GM21825 (cell line): Measurements from ENCODE around the gene MOB3B.
"Not testable (repeated sequence)": the region's sequence is repeated elsewhere in the genome, so short reads cannot be mapped to it uniquely, and the experiment has no call there.

Source experiments
- ATAC-seq: cut with Tn5 transposase; IDR thresholded peaks from one replicate; pipeline ENCODE4 v1.9.1; 2021; ENCODE audit warnings: mild to moderate bottlenecking, moderate library complexity; ENCODE audit not compliant: unreplicated experiment

The MOB3B gene

DNA sequence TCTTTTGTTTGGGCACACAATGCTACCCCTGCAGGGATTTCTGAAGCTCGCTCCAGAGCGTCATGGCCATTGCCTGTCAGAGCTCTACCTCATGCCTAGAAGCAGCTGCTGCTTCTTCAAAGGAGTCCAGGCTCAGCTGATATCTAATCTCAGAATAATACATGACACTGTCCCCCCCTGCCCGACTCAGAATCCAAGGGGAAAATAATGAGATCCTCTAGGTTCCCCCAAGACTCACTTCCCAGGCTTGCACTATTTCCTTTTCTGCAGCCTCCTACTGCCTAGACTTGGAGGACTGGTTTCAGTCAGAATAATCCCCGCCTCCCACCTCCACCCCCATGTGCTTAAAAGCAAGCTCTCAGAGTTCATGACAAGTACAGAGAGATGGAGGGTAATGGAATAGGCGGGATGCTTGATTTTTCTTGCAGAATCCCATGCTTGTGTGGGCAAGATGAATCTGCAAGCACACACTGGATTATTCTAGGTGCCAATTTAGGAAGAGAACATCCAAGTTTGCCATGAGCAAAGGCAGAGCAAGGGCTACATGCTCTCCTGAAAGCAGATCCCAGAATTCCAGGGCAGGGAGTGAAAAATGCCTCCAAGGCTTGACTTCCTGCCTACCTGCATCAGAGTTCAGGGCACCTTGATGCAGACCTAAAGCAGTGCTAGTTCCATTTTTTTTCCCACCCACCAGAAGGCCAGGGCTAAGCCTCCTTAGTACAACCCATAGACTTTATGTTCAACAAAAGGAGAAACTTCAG, 102.9 kb downstream of the MOB3B start:
- ATAC-seq = no peak

DNA sequence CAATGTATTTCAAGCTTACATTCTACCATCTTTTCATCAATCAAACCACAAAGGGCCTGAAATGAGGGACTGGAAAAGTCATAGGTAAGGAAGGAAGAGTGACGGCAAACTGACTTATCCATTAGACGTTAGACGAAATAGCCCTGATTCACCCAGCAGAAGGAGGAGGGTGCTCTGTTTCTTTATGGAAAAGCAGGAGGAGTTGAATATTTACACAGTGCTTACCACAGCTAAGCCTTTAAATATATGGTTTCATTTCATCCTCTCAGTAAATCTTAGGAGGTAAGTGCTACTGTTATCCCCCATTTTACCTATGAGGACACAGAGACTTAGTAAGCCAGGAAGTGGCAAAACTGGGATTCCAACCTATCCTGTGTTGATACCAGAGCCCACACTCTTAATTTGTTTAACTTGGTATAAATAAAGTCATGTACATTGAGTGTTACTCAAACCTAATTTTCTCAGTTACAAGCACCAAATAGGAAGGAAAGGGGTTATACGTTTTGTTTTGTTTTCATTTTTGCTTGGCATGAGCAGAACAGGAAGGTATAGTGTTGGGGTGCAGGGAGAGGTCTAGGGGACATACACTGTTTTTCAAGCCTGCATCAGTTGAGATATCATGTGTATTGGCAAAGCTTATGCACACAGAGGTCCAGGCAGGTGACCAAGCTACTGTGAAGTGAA, 103.6 kb downstream of the MOB3B start:
- no peak for ATAC-seq

DNA sequence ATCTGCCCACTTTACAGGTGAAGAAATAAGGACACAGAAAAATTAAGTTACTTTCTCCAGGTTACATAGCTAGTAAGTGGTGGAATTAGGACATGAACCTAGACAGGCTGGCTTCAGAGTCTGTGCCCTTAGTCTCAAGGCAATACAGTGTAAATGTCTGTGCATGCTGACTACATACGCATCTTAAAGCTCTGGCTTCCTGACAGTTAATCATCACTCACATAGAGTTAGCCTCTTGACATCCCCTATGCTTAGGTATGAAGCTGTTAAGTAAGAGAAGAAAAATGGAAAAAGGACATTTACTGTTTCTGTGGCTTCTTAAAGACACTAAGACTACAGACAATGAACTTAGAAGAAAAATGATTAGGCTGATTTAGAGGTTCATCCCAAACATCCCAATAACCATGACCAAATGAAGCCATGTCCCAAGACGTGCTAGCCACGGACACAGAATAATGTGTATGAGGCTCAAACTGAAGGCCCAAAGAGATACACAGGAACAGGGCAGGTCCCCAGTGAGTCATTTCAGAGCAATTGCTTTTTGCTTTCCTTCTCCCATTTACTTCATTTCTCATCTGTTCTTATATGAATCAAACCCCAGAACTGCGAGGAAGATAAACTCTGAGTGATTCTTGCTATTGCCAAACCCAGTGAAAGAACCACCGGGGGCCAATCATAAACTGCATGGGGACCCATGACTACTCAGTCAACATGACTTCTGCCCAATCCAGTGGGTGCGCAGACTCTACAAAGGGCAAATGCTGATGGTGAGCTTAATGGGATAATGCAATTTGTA, 105.5 kb downstream of the MOB3B start:
- no peak for ATAC-seq

DNA sequence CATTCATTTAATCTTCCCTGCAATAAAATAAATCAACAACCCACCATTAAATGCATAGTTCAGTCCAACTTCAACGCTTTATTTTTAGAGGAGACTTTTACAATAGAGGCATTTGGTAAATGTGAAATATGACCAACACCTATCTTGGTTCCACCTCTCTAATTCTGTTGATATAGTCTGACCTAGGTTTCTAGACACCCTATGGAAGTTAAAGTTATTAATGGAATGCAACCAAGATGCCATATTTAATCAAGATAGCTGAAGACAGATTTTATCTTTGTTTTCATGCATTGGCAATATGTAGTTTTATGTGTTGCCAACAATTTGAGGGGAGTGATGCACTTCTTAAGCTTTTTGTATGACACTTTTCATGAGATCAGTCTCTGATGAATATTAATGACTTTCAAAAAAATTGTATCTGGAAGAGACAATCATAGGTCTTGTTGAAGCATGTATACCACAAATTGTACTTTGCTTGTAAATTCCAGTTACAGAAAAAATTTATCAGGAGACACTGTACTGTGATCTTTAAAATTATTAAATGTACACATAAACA, 107.3 kb downstream of the MOB3B start:
- no peak for ATAC-seq

DNA sequence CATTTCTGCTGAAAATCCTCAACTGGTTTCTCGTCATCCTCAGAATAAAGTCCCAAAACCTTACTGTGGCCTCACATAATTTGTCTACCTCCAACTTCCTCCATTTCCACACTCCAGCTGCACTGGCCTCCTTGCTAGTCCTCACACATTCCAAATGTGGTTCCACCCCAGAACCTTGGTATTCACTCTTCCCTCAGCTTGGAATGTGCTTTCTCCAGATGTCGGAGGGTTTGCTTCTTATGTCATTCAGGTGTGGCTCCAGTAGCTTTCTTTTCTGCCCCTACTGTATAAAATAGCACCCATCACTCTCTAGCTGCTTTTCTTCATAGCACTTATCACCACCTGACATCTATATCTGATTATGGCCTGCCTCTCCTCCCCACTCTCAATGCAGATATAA, 108.0 kb downstream of the MOB3B start:
- no peak for ATAC-seq

DNA sequence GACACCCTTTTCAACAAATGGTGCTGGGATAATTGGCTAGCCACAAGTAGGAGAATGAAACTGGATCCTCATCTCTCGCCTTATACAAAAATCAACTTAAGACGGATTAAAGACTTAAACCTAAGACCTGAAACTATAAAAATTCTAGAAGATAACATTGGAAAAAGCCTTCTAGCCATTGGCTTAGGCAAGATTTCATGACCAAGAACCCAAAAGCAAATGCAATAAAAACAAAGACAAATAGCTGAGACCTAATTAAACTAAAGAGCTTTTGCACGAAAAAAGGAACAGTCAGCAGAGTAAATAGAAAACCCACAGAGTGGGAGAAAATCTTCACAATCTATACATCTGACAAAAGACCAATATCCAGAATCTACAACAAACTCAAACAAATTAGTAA, 110.1 kb downstream of the MOB3B start:
- not testable (repeated sequence) for ATAC-seq

DNA sequence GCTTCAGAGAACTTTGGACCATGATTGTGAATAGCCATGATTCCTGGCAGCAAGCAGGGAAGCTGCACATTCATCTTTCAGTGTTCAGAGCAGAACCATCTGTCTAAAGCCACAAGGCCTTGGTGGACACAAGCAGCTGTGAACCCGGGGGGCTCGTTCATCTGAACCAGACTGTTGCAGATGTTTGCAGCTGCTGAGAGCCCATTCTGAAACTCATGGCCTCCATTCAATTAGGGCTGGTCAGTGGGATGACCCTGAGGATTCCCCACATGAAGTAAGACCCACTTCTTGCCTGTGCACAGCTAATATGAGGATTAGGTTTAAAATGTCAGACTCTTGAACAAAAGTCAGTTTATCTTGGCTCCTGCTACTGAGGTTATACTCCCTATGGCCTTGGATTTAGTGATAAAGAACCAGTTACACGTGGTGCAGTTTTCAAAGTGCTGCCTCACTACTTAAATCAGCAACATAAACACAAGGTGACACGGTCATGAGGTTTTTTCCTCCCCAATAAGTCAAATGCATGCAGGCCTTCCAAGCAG, 115.3 kb downstream of the MOB3B start:
- ATAC-seq = no peak

DNA sequence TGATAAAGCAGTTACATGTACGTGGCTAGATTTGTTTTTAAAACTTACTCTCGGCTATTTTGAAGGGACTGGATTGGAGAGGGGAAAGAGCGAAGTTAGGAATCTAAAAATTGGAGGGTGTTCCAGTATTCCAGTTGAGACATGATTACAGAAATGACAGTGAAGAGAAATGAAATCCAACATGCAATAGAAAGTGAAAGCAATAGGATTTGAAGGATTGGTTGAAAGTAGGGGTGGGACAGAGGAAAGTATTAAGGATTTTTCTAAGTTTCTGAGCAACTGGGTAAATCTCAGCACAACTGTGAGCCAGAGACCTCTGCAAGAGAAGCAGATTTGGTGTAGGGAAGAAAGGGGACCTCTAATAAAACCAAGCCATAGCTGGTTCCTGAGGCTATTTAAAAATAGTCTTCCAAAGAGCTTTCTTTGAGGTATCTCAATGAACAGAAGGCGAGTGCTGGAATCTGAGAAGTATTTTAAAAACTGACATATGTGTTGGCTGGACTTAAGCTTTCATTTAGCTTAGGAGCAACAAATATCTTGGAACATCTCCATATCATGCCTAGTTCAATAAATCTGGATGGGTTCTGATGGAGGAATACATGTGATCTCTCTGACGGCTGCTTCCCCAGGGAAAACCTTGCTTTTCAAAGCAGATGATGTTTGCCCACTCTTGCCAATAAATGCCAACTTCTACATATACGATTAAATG, 115.9 kb downstream of the MOB3B start:
- no peak for ATAC-seq

DNA sequence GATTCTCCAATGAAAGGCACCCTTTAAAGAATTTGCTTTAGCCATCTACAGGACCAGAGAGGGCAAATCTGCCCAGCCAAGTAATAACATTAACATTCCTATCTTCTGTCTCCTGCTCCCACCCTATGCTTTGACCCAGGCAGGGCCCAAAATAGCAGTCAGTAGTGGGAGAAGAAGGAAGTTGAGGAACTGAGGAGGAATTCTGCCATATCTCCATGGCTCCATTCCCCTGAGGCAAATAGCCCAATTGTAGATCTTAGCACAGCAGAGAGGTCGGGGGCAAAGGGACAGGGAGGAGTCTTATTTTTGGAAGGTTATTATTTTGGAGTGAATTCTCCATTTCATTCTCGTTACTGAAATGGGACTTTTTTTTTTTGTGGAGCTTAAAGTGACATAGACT, 116.7 kb downstream of the MOB3B start:
- ATAC-seq = no peak

DNA sequence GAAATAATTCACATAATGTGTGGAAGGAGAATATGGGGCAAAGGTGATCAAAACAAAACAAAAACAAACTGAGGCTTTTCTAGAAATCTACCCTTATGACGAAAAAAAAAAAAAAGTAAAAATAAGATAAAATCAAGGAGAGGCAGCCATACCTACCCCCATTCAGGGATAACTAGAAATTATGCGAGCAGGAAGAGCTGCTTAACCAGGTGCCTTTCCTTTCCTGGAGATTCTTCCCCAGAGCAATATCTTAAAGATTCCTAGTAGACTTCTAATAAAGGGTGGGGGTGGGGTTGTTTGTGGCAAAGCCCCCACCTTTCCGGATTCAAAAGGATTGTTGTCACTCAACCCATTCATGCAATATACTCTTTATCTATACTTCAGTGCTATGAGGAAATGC, 117.5 kb downstream of the MOB3B start:
- no peak for ATAC-seq

DNA sequence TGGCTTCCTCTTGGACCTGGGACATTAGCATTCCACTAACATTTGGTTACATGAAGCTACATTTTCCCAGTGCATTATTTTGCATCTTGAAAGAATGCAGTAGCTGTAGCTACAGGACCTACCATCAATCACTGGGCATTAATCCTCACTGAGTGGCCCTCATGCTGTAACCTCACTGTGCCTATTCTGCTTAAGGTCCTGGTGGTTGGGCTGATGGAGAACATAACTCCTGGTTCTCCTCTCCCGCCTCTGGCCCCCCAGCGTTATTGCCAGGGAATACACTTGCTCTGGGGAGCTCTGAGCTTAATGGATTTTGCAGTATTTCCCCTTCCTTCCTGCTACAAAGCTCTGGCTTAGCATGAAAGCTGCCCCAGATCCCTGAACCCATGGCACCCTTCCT, 121.1 kb downstream of the MOB3B start:
- no peak for ATAC-seq

DNA sequence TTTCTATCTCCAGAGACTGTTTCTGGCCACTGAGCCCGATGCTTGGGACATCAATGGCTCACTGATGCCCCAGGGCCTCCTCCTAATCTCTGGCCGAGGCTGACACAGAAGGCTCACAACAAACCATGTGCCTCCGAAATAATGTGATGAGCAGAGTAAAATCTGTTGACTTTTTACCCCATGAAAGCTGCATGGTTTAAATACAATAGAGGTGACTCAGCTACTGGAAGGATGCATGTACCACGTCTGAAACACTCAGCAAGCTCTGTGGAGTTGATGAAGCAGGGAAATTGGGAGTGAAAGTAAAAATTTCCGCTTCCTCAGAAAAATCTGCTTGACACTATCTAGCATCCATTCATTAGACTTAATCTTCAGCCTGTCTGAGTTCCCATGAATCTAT, 121.6 kb downstream of the MOB3B start:
- ATAC-seq = no peak

DNA sequence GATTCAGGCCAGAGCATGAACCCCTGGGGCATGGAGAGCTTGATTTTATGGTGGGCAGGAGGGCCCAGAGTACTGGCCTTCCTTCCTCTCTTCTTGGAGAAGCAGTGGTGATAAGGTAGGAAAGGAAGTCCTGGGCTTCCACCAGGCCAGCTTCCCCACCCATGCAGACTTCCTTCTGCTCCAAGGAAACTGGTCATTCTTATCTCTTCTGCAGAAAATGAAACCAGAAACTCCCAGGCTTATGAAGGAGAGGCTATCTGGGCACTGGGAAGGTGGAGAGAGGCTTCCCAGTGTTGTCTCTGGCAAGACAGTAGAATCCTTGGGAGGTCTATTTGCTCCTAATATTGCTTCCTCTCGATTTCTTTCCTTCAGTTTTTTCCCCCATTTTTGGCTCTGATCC, 122.1 kb downstream of the MOB3B start:
- ATAC-seq = no peak

DNA sequence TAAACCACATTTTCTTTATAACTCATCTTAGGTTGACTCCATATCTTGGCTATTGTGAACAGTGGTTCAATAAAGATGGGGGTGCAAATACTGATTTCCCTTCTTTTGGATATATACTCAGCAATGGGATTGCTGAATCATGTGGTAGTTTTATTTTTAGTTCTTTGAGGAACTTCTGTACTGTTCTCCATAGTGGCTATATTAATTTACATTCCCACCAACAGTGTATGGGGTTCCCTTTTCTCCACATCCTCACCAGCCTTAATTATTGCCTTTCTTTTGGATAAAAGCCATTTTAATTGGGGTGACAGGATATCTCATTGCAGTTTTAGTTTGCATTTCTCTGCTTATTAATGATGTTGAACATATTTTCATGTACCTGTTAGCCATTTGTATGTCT, 125.0 kb downstream of the MOB3B start:
- no peak for ATAC-seq

DNA sequence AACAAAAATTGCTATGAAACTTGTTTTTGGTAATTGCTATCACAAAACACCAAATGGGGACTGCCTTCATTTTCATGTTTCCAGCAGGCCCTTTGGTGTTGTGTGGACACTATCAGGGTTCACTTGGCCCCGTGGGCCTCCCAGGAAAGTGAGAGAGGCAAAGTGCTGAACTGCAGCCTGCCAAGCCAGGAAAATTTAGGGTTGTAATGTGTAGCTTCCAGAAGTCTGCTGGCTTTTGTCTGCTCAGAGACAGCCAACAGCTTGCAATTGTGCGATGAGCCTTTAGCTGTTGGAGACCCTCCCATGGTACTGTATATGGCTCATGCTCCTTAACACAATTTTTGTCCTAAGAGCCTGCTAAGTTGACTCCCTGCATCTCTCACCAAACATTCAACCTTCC, 127.0 kb downstream of the MOB3B start:
- no peak for ATAC-seq

DNA sequence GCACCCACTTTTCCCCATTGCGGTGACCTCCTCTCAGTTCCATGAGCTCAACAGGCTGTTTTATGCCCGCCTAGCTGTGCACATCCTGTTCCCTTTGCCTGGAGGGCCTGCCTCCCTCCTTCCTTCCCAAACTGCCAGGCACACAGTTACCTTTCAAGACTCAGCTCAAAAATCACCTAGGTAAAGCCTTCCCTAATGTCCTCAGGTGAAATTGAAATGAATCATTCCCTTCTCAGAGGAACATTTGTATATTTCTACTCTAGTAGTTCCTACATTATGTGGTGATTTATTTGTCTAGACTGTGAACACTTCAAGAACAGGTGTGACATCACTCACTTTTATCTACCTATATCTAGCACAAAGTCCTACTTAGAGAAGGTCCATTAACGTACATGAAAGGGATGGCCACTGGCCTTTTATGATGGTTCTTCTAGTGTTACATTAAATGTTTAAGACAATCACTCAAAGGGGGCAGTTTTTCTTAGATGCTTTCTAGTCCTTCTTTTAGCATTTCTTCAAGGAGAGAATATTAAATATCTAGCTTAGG, 129.2 kb downstream of the MOB3B start:
- no peak for ATAC-seq

DNA sequence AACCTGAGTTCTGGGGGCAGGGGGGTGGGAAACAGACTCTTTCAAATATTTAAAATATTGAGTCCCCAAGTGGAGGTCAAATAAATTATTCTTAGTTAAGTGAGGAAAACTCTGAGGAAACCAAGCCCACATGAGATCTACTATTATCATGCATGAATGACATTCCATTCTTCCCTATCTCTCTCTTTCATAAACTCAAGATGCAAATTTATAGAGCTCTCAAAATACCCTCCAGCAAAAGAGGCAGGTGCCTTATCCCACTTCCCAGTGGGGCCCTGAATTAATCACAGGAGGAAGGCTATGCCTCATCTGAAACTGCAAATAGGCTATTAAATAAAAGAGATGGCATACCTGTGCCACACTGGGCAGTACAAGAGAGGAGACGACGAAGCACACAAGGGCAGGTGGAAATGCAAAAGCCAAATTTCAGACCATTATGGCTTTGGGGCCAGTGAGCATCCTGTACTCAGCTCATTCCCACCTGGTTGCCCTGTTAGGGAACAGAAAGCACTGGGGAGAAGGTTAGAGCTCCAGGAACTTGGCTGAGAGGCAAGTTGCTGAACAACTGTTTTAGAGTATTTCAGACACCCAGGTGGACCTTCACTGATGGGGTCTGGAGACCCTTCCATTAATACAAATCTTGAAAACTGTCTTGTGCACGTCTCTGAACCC, 130.5 kb downstream of the MOB3B start:
- ATAC-seq = no peak

DNA sequence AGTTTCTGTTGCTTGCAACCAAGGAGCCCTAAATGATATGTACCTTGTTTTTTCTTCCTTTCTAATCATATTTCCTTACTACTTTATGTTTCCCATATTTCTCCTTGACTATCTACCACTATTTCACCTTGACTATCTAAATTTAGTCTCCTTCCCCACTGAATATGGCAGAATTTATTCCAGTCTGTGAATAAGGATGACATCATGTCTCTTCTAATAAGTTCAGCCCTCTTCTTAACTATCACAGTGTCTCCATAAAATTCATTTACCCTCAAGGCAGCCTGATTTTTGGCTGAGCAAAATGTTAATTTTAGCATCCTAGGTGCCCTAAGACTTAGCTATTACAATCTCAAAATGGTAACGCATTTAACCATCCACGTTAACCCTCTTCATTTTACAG, 133.1 kb downstream of the MOB3B start:
- ATAC-seq = no peak

DNA sequence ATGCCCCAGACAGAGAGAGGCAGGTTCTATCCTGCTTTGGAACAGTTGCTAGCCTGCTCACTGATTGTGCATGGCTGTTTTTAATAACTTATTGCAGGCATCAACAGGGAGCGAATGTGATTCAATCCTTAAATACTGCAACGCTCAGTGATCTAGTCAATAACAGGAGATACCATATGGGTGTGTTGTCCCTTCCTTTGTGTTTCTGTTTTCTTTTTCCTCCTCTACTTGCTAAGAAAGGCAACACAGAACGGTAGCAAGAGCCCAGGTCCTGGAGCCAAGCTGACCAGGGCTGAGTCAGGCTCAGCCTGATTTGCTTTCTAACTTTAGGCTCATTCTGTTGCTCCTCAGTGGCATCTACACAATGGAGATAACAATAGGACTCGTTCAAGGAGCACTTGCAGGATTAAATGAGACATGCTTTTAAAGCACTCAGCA, 134.1 kb downstream of the MOB3B start:
- no peak for ATAC-seq

DNA sequence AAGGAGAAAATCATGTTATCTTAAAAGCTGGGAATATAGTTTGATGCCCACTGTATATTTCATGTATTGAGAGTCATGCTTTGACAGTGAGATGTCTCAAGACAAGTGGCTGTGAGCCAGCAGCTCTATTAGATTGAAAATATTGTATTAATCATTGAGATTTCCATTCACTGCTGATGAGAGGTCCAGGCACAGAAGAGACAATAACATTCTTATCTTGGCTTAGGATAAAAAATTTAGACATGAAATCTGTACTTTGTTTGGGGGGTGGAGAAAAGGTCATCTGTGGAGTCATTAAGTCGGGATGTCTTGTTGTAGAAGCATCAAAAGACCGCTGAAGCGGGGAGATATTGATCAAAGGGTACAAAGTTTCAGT, 134.8 kb downstream of the MOB3B start:
- ATAC-seq = no peak
